Panc1 (cell line): ENCODE data around the gene ADAMTS2.

Experiments
- POLR2AphosphoS5 ChIP-seq: IDR thresholded peaks from 2 replicates; pipeline ENCODE4 v1.6.1; 2012; ENCODE audit warnings: mild to moderate bottlenecking, low read depth, low read length, moderate library complexity
- TF ChIP-seq, protein P1 (sequence below): fragments of 450-650 bp; IDR thresholded peaks from 2 replicates; pipeline ENCODE4 v1.5.1; 2017; ENCODE audit warnings: mild to moderate bottlenecking
- TF ChIP-seq, protein P2 (sequence below), 2 experiments: IDR thresholded peaks; 2 replicates each; pipeline ENCODE4 v1.6.1; 2011 to 2012; ENCODE audit warnings: low read depth in 2 of 2, control low read depth in 1 of 2, low read length in 1 of 2, mild to moderate bottlenecking in 1 of 2, moderate library complexity in 1 of 2; ENCODE audit not compliant: insufficient read depth in 1 of 2

DNA sequence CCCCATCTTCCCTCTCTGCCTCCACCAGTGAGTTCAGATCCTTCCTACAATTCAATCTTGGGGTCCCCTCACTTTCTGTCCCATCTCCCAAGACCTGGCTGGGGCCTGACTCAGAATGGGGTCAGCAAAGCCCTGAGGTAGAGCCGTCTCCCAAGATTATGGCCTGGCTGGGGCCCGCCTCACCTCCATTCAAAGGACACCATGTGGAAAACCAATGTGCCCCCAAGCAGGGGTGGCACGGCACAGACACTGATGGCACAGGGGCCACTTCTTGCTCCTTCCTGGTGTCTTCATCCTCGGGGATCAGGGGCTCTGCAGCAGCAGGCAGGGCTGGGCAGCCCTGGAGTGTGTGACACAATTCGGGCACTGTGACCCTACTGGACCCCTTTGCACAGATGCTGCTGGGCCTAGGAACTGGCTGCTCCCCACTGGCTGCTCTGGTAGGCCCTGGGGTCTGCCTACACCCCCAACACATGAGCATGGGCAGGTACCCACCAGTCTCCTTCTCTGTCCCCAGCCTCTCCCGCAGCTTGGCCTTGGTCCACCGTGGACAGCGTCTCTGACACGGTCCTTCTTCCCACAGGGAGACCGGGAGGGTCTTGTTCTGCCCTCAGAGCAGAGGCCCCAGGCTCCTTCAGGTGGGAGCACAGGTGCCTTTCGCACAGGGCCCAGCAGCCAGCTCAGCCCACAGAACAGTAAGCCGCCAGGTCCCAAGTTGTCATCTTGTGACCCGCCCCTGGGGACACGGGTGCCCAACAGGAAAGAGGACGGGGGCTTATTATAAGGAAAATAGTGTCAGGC lies 89.5 kb downstream of the ADAMTS2 start:
- TF ChIP-seq, protein P1, sequence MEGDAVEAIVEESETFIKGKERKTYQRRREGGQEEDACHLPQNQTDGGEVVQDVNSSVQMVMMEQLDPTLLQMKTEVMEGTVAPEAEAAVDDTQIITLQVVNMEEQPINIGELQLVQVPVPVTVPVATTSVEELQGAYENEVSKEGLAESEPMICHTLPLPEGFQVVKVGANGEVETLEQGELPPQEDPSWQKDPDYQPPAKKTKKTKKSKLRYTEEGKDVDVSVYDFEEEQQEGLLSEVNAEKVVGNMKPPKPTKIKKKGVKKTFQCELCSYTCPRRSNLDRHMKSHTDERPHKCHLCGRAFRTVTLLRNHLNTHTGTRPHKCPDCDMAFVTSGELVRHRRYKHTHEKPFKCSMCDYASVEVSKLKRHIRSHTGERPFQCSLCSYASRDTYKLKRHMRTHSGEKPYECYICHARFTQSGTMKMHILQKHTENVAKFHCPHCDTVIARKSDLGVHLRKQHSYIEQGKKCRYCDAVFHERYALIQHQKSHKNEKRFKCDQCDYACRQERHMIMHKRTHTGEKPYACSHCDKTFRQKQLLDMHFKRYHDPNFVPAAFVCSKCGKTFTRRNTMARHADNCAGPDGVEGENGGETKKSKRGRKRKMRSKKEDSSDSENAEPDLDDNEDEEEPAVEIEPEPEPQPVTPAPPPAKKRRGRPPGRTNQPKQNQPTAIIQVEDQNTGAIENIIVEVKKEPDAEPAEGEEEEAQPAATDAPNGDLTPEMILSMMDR: no peak
- no peak for TF ChIP-seq POLR2AphosphoS5
- TF ChIP-seq, protein P2, sequence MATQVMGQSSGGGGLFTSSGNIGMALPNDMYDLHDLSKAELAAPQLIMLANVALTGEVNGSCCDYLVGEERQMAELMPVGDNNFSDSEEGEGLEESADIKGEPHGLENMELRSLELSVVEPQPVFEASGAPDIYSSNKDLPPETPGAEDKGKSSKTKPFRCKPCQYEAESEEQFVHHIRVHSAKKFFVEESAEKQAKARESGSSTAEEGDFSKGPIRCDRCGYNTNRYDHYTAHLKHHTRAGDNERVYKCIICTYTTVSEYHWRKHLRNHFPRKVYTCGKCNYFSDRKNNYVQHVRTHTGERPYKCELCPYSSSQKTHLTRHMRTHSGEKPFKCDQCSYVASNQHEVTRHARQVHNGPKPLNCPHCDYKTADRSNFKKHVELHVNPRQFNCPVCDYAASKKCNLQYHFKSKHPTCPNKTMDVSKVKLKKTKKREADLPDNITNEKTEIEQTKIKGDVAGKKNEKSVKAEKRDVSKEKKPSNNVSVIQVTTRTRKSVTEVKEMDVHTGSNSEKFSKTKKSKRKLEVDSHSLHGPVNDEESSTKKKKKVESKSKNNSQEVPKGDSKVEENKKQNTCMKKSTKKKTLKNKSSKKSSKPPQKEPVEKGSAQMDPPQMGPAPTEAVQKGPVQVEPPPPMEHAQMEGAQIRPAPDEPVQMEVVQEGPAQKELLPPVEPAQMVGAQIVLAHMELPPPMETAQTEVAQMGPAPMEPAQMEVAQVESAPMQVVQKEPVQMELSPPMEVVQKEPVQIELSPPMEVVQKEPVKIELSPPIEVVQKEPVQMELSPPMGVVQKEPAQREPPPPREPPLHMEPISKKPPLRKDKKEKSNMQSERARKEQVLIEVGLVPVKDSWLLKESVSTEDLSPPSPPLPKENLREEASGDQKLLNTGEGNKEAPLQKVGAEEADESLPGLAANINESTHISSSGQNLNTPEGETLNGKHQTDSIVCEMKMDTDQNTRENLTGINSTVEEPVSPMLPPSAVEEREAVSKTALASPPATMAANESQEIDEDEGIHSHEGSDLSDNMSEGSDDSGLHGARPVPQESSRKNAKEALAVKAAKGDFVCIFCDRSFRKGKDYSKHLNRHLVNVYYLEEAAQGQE (IDR thresholded peaks at IDR 0.05; ENCODE audit: insufficient read depth in 1 of 2, low read depth in 2 of 2, low read length in 1 of 2): no peak
